Stimulated activated CD4-positive, alpha-beta T cell treated with anti-CD3 and anti-CD28 coated beads, TNF-alpha, amount 100 ng/mL, for 48 hours (primary cell): ENCODE measurements around the gene AQR.
"Not testable (repeated sequence)": the region's sequence is repeated elsewhere in the genome, so short reads cannot be mapped to it uniquely, and the experiment has no call there.

ENCODE experiments used
- DNase-seq, 3 donors: peaks; one replicate each; pipeline ENCODE4 v3.0.0-alpha.2; 2020; ENCODE audit warnings: low read depth in 3 of 3

AQR gene

GRCh38 chr15:34969340-34970097, at the start of gene AQR:
TSS of gene AQR (minus strand) at chr15:34969742. CDS start at chr15:34969613, 129 bp downstream.
- DNase-seq, result peak; percentile 81 to 91 (median 83)

GRCh38 chr15:35014241-35014640, 44.7 kb upstream of the AQR start:
- DNase-seq, result no peak

DNA sequence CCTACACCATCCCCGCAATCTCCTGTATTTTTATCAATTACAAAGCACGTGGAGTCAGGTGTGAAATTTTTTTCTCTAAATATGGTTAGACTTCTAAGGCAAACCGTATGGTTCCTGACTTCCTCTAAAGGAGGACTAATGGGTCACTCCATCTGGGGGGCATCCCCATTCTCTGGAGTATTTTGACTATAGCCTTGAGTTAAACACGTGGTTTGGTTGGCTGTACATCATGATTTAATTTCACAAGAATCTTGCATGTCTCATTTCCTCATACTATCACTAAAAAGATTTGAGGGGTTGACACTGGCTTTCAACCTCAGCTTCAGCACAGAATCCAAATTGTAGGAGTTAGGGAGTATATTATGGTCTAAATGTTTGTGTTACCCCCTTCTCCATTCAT, 43.8 kb upstream of the AQR start:
- DNase-seq, result no peak

- no peak for DNase-seq
Measured at GRCh38 chr15:35007397-35007796, 37.9 kb upstream of the AQR start.

DNA sequence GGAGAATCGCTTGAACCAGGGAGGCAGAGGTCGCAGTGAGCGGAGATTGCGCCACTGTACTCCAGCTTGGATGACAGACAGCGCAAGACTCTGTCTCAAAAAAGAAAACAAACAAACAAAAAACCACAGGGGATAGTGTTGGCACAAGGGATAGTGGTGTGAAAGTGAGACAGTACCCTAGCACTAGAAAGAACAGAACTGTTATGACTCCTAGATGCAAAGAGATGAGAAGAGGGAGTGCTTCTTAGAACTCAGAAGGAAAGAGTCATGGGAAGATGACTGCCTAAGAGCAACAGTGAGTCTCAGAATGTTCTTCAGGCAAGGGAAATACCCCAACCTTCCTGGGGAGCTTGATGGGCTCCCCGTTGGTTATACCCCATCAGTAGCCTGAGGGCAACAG, 36.4 kb upstream of the AQR start:
- no peak for DNase-seq

- DNase-seq, result no peak
Measured at GRCh38 chr15:35003928-35004327, 34.4 kb upstream of the AQR start.

DNA sequence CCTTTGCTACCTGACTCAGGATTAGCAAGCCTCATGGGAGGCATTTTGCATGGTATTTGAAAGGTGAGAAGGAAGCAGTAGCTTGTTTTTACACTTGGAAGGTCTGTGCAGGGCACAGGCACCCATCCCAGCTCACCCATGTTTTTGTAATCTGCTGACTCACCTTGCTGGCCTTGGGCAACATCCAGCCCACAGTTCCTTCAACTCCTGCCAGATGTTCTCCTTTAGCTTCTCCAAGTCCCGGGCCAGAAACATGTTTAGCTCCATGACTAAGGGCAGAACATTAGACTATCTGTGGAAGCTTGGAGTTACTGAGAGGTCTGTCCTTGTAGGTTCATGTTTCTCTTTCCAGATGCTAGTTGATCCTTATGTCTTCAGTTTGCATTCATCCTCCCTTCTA, 31.0 kb upstream of the AQR start:
- DNase-seq, result no peak

GRCh38 chr15:34999906-35000305, 30.4 kb upstream of the AQR start:
- DNase-seq, result no peak

- no peak for DNase-seq
Measured at GRCh38 chr15:34994925-34995324, 25.4 kb upstream of the AQR start.

- no peak for DNase-seq
Measured at GRCh38 chr15:34993877-34994276, 24.3 kb upstream of the AQR start.

DNA sequence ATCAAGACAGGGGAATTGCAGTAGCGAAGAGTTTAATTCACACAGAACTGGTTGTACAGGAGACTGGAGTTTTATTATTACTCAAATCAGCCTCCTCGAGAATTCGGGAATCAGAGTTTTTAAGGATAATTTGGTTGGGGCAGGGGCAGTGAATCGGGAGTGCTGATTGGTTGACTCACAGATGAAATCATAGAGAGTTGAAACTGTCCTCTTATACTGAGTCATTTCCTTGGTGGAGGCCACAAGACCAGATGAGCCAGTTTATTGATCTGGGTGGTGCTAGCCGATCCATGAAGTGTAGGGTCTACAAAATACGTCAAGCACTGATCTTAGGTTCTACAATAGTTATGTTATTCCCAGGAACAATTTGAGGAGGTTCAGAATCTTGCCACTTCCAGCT, 23.9 kb upstream of the AQR start:
- DNase-seq, result no peak

- DNase-seq, result peak; percentile 61 to 71 (median 69)
Measured at GRCh38 chr15:34988027-34988902, 18.7 kb upstream of the AQR start, which contains the start of gene ZNF770. TSS of gene ZNF770 (minus strand) at chr15:34988287. CDS start at chr15:34983434, 4,853 bp downstream.

- DNase-seq, result no peak
Measured at GRCh38 chr15:34987609-34988026, 18.1 kb upstream of the AQR start.

DNA sequence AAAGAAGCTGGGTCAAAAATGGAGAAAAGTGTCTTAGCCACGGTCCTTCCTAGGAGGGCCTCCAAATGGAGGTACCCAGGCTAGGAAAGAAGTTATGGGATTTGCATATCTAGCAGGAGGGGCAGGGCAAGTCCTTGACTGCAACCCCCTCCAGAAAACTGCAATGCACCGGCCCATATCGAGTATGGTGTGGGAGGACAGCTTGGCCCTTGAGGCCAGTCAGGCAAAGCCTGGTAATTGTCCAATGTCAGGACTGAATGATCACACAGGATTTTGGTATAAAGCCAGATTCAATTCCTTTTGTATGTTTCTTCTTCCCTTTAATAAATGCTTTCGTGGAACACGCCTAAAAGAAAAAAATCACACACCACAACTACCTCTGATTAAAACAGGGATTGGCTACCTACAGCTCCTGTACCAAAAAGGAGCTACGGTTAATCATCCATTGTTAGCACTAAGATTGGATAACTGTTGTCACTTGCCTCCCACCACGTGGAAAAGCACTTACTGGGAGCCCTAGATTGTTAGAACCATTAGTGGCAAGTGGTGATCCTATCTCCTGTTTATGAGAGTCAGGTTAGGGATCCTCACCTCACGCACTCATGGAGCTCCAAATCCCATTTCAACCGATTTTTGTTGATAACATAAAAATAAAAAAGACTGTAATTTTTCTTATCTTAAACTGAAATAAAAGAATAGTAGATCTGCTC, 17.4 kb upstream of the AQR start:
- DNase-seq, result no peak

DNA sequence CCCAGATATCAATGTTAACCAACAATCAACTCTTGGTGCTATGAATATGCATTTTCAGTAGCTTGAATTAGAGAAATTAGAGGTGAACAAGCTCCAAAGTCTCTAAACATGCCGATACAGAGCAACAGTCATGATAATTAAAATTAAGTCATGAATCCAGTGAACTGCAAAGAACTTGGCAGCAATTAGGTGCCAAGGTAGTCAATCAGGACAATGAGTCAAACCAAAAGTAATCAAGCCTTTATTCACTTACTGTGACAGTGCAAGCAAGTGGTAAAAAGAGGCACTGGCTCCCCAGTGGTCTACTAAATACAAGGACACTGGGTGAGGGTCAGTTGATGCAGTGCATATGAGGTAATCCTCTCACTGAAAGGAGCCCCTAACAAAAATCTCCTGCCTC, 16.8 kb upstream of the AQR start:
- DNase-seq, result no peak

DNA sequence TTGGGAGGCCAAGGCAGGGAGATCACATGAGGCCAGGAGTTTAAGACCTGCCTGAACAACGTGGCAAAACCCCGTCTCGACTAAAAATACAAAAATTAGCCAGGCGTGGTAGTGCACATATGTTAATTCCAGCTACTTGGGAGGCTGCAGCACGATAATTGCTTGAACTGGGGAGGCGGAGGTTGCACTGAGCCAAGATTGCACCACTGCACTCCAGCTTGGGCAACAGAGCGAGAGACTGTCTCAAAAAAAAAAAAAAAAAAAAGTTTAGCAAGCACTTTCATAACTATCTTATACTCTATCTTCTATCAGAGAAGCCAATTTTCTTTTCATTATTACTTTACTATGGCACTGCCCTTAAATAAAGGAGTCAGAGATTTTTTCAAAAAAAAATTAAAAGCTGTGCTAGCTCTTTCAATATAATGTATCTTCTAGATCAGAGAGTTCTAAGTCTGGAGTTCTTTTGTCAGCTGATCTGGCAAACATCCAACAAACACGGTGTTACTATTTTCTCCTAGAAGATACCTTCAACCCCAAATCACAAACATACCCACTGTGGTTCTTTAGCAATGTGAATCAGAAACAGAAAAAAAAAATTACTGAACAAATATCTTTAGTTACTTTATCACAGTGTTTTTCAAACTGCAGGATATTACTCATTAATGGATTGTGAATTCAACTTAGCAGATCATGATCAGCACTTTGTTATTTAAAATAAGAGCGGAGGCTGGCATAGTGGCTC, 15.5 kb upstream of the AQR start:
- DNase-seq, result no peak

DNA sequence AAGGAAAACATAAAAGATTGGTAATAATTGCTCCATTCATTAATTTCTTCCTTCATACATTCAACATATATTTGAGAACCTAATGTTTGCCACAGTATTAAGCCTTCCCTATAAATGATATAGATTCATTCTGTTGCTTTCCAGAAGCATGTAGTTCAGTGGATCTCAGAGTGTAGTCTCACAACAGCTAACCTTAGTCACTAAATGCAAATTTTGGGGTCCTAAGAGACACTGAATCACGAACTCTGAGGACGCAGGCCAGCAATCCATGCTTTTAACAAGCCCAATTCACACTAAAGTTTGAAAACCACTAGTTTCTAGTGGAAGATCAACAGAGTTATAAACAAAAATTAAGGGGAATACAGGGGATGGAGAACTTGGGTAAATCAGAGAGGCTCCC, 7.2 kb upstream of the AQR start:
- DNase-seq, result no peak

- no peak for DNase-seq
Measured at GRCh38 chr15:34976073-34976472, 6.5 kb upstream of the AQR start.

- DNase-seq, result no peak
Measured at GRCh38 chr15:34973512-34973911, 4.0 kb upstream of the AQR start.

DNA sequence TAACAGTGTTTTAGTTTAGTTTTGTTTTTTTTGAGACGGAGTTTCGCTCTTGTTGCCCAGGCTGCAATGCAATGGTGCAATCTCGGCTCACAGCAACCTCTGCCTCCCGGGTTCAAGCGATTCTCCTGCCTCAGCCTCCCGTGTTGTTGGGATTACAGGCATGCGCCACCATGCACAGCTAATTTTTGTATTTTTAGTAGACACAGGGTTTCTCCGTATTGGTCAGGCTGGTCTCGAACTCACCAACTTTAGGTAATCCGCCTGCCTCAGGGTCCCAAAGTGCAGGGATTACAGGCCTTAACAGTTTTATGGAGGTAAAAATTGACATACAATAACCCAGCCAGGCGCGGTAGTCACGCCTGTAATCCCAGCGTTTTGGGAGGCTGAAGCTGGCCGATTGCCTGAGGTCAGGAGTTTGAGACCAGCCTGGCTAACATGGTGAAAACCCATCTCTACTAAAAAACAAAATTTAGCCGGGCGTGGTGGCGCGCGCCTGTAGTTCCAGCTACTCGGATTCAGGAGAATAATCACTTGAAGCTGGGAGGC, 629 bp upstream of the AQR start:
- not testable (repeated sequence) for DNase-seq

DNA sequence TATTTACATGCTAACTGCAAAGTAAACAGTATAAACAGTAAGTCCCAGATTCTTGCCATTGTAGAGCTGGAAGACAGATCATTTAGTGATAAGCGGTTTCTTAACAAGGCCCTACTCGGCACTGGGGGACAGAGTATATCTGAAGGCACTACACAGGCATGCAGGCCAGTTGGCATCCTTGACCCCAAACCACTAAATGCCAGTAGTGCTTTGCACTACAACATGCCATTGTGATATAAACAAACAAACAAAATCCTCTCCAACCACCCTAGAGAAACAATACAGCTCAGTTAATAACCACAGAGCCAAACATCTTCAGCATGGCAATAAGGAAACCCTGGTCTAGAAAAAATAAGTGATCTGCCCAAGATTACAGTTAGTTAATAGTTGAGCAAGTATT, 5.3 kb downstream of the AQR start:
- no peak for DNase-seq
